Right lobe of liver (tissue), 4 donors: ENCODE results near the gene BCL2L11.
"Not testable (repeated sequence)": the region's sequence is repeated elsewhere in the genome, so short reads cannot be mapped to it uniquely, and the experiment has no call there.

Experiments used
- POLR2A ChIP-seq: fragments of 450-650 bp; IDR thresholded peaks from one replicate; pipeline ENCODE4 v1.6.1; 2017; ENCODE audit warnings: antibody characterized with exemption, mild to moderate bottlenecking
- TF ChIP-seq, protein P1 (sequence below), 4 donors: fragments of 200-600 bp in 3 of 4; fragments of 450-650 bp in 1 of 4; IDR thresholded peaks; one replicate each; pipeline versions ENCODE4 v1.5.1 to v1.8.0; 2016 to 2022; ENCODE audit warnings: antibody characterized with exemption in 4 of 4, mild to moderate bottlenecking in 2 of 4
- donor health status: DM: no; HTN: no; CAD: no.
- donor health status: DM: no; HTN: no; CAD: no.
- donor health status: DM: no; HTN: yes; CAD: no.

GRCh38 chr2:111082659-111083058, 38.1 kb upstream of the BCL2L11 start:
- TF ChIP-seq, protein P1, sequence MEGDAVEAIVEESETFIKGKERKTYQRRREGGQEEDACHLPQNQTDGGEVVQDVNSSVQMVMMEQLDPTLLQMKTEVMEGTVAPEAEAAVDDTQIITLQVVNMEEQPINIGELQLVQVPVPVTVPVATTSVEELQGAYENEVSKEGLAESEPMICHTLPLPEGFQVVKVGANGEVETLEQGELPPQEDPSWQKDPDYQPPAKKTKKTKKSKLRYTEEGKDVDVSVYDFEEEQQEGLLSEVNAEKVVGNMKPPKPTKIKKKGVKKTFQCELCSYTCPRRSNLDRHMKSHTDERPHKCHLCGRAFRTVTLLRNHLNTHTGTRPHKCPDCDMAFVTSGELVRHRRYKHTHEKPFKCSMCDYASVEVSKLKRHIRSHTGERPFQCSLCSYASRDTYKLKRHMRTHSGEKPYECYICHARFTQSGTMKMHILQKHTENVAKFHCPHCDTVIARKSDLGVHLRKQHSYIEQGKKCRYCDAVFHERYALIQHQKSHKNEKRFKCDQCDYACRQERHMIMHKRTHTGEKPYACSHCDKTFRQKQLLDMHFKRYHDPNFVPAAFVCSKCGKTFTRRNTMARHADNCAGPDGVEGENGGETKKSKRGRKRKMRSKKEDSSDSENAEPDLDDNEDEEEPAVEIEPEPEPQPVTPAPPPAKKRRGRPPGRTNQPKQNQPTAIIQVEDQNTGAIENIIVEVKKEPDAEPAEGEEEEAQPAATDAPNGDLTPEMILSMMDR (IDR thresholded peaks at IDR 0.05): not testable (repeated sequence)
- TF ChIP-seq POLR2A: not testable (repeated sequence)
